ENCODE results near the gene CYP27B1.

The CYP27B1 gene

DNA sequence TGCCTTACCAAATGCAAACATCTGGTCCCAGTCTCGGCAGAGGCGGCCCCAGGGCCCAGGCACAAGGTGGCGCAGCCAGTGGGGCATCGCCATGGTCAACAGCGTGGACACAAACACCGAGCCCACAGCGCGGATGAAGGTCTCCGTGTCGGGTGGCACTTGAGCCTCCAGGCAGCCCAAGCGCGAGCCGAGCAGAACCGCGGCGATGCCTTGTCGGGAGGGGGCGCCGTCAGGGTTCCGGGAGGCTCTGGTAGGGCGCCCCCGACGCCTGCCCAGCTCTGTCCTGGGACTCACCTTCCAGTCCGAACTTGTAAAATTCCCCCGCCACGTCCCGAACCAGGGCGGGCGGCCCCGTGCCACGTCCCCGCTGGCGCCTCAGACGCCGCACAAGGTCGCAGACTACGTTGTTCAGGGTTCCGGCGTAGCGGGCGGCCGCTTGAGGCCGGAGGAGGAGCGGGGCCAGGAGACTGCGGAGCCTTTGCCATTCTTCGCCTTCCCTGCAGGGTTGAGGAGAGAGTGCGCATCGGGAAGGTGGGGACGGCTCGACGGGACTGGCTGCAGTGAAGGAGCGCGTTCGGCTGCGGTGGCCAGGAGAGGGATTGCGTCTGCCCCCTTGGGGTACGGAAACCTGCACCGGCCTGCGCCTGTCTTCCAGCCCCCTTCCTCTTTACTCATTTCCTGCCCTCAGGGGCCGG lies 1.7 kb downstream of the CYP27B1 start:
- DNase-seq, result peak; percentile 37

- DNase-seq, result no peak
Observed at GRCh38 chr12:57764662-57765002, 2.2 kb downstream of the CYP27B1 start.

- DNase-seq, result no peak
Observed at GRCh38 chr12:57763881-57764661, 2.8 kb downstream of the CYP27B1 start.

GRCh38 chr12:57762463-57762862 lies 4.4 kb downstream of the CYP27B1 start:
- DNase-seq, result no peak

DNA sequence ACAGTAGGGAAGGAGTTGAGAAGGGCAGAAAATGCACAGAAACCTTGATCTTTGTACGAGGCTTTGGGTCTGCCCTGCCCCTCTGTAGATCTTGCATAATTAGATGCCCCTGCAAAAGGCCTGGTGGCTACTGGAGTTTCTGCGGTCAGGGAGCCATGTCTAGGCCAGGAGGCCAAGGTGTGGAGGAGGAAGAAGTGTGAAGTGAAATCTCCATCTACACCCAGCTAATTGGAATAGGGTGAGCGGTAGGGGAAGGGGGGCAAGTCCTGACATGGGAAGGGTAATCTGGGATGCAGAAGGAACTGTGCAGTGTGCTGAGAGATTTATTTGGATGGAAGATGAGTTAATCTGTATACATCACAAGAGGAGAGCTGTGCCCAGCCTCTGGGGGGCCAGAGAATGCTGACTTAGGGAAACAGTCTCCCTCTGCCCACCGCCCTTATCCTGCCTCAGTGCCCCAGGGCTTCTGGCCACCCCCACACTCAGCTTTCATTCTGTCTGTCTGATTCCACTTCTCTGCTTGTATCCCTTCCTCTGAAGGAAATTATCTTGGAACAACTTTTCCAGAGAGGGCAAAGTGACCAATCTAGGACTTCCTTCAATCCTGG lies 5.4 kb downstream of the CYP27B1 start:
- DNase-seq, result no peak

DNA sequence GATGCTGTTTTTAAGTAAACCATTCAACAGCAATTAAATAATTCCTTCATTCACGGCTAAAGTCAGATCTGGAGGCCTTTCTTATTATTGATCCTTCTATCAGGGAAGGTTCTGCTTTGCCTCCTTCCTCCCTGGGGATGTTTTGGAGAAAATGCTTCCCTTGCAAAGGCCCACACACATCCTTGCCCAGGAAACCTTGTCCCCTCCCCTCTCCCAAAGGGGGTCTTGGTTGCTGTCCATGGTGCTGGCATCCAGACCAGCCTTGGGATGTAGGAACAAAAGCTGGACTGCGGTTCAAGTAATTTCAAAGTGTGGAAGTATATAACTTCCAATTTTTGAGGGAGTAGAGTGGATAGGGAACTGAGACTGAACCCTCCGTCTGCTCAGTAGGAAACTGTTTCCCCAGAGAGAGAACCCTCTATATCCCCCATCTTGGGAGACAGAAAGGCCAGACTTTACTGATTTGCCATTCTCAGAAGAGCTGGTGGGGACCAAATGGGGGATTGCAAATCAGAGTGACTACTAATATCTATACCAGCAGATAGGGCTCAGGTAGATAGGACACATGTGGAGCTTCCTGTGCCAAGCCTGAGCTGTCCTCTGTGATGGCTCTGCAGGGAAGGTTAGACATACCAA lies 6.4 kb downstream of the CYP27B1 start:
- no peak for DNase-seq

GRCh38 chr12:57759360-57759980 lies 7.4 kb downstream of the CYP27B1 start:
- no peak for DNase-seq

GRCh38 chr12:57758552-57759359 lies 8.1 kb downstream of the CYP27B1 start:
- DNase-seq, result no peak

DNA sequence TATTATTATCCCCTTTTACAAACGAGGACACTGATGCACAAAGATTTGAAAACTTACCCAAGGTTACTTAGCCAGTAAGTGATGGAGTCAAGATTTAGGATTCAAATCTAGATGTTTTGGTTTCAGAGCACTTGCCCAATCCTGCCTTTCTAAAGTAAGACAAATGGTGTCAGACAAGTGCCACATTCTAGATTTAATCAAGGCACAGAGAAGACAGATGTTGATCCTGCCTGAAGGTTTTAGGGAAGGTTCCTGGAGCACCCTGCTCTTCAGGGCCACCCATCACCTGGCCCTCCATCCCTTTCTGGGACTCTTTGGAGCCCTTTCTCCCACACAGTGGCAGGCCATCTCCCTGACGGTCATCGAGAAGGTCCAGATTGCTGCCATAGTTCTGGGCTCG lies 9.1 kb downstream of the CYP27B1 start:
- no peak for DNase-seq

DNA sequence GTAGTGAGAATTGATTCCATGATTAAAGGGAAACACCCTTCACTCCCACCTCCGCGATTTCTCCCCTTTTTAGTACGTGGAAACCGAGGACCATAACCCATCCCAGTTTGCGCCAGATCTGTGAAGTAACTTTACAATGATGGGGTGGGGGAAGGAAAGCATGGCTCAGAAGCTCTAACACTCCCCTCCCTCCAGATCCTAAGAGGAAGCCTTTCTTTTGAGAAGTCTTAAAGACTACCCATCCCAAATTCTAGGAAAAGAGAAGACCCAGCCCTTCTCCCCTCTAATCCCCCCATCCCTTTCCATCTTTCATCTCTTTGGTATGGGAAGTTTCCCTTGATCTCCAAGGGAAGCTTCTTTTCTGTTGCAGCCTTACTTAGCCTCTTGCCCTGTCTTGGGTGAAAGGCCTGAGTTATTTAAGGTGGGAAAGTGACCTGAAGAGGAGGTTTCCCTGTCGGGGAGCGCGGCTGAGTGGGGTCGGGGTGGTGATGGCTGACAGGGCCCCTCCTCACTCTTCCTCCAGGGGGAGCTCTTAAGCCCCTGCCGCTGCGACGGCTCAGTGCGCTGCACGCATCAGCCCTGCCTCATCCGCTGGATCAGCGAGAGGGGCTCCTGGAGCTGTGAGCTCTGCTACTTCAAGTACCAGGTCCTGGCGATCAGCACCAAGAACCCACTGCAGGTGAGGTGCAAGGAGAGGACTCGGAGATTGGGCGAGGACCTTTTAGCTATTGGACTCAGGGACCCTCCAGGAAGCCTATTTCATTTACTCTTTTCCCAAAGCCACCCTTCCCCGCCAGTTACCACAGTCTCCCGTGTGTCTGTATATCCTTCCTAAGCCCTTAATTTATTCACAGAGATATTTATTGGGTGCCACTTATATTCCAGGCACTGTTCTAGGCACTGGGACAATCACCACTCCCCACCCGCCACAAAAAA lies 10.2 kb downstream of the CYP27B1 start:
- DNase-seq, result peak; percentile 74

GRCh38 chr12:57755454-57756372 lies 11.2 kb downstream of the CYP27B1 start:
- DNase-seq, result peak; percentile 41

DNA sequence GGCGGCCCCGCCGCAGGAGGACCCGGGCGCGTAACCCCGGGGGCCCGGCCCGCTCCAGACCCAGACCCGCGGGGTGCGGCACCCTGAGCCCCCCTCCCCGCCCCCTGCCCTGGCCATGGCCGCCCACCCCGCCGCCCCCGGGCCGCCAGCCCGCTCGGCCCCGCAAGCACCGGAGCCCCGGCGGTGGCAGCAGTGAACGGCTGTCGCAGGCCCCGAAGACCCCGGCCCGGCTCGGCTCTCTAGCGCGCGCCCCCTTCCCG lies 11.8 kb downstream of the CYP27B1 start:
- DNase-seq, result no peak

GRCh38 chr12:57754411-57755193 lies 12.3 kb downstream of the CYP27B1 start, which contains the start of gene MARCHF9:
MARCHF9 (plus strand) TSS chr12:57755103; CDS start chr12:57755529, 426 bp downstream.
- DNase-seq, result peak; percentile 91

GRCh38 chr12:57753756-57754337 lies 13.0 kb downstream of the CYP27B1 start:
- no peak for DNase-seq

DNA sequence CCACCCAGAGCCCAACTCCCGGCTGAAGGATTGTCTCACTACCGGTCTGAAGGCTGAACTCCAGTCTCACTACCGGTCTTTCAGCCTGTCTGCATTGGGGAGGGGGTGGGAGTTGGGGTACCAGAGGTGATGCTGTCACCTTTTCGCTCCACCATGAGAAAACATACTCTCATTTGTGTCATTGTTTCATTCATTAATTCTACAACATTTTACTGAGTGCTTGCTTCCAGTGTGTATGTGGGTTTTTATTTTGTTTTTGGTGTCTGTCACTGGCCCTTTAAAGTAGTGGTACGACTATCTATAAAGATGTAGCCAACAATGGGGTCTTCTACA lies 14.2 kb downstream of the CYP27B1 start:
- no peak for DNase-seq

- peak; percentile 100 for DNase-seq
Observed at GRCh38 chr12:57751788-57752667, 14.8 kb downstream of the CYP27B1 start, which contains the start of gene CDK4. CDK4 (minus strand) TSS chr12:57752310; CDS start chr12:57751717, 593 bp downstream.

GRCh38 chr12:57751432-57751787 lies 15.5 kb downstream of the CYP27B1 start:
- no peak for DNase-seq

Measured in CD4-positive, alpha-beta T cell treated with Interleukin-15 for 1 hour (primary cell).